Heart left ventricle (tissue), 16 donors: Measurements from ENCODE around the gene INPP4A. TPM values are rescaled to one million over a fixed set of nuclear protein-coding genes. Genes with fewer than 3 reads are reported as not detected.

ENCODE experiments used
- ATAC-seq, 4 donors: fragments of 200-7000 bp; cut with Tn5 transposase; one replicate each; pipeline ENCODE4 v1.9.1; 2020 to 2022; ENCODE audit warnings: moderate library complexity in 4 of 4, mild to moderate bottlenecking in 3 of 4, moderate number of reproducible peaks in 1 of 4
- DNase-seq, 5 donors: peaks; one replicate each; pipeline ENCODE4 v3.0.0-alpha.2; 2020
- H3K27ac ChIP-seq, 12 donors: fragments of 200-600 bp; sonication (generic) in 4 of 12; one replicate each; pipeline versions ENCODE4 v1.5.0 to v1.8.0; 2016 to 2022; ENCODE audit warnings: mild to moderate bottlenecking in 2 of 12
- H3K27me3 ChIP-seq, 9 donors: fragments of 200-600 bp; sonication (generic) in 2 of 9; one replicate each; pipeline versions ENCODE4 v1.5.1 to v1.8.0; 2016 to 2022; ENCODE audit warnings: mild to moderate bottlenecking in 3 of 9
- H3K36me3 ChIP-seq, 9 donors: fragments of 200-600 bp; sonication (generic) in 2 of 9; one replicate each; pipeline versions ENCODE4 v1.5.0 to v1.8.0; 2018 to 2022; ENCODE audit warnings: mild to moderate bottlenecking in 2 of 9
- H3K4me1 ChIP-seq, 12 donors: fragments of 200-600 bp; sonication (generic) in 4 of 12; one replicate each; pipeline versions ENCODE4 v1.5.0 to v1.8.0; 2016 to 2022; ENCODE audit warnings: mild to moderate bottlenecking in 3 of 12
- H3K4me3 ChIP-seq, 12 donors: fragments of 200-600 bp; sonication (generic) in 4 of 12; one replicate each; pipeline versions ENCODE4 v1.5.0 to v1.8.0; 2017 to 2022; ENCODE audit warnings: mild to moderate bottlenecking in 9 of 12, moderate library complexity in 4 of 12
- H3K9me3 ChIP-seq, 12 donors: fragments of 200-600 bp; sonication (generic) in 4 of 12; one replicate each; pipeline versions ENCODE4 v1.5.0 to v1.8.0; 2016 to 2022; ENCODE audit warnings: mild to moderate bottlenecking in 1 of 12
- POLR2A ChIP-seq, 2 donors: fragments of 450-650 bp; IDR thresholded peaks; one replicate each; pipeline ENCODE4 v1.6.1; 2017; ENCODE audit warnings: antibody characterized with exemption in 2 of 2, mild to moderate bottlenecking in 2 of 2, moderate library complexity in 2 of 2
- WGBS, 4 donors: extraction: QIAGEN DNeasy Blood & Tissue Kit in 2 of 4; methylation state at CpG; one replicate each; pipeline versions ENCODE4 v1.1.5 to v1.1.7; 2013 to 2018; 5-methylcytosine and 5-hydroxymethylcytosine counted together
- intact Hi-C, 10 donors: fragments of 100-400 bp; cut with DNase I; formaldehyde crosslinking; loops; one replicate each; pipeline versions ENCODE4 v1.11.1 to v1.14.2; 2022
- polyA plus RNA-seq, 2 donors: library from polyadenylated mRNA; stranded (reverse); fragments of 200-250 nt; gene quantifications; one replicate each; pipeline ENCODE4 v1.2.3, GENCODE V29; 2013
- total RNA-seq, 9 donors: library from RNA; depleted of rRNA in 2 of 9; stranded (reverse); fragments of >200 nt in 2 of 9; fragmentation: NEBNext Ultra II Directional in 3 of 9; extraction: Animal tissue kit (Norgen Biotek cat#: 25700) in 3 of 9; gene quantifications; one replicate each; pipeline versions ENCODE4 v1.1.0 to v1.2.4, GENCODE V29; 2016 to 2023
- TF ChIP-seq, protein P1 (sequence below), 12 donors: fragments of 200-600 bp; sonication (generic) in 4 of 12; IDR thresholded peaks; one replicate each; pipeline versions ENCODE4 v1.5.0 to v1.8.0; 2018 to 2022; ENCODE audit warnings: antibody characterized with exemption in 12 of 12, mild to moderate bottlenecking in 5 of 12
- donor health status: ischemic (EF 13 %, LVEDD 7.1; RV severe dilation, severe dysfunction).
- donor health status: healthy with polysubstance abuse.
- donor health status: DM: no; HTN: yes; CAD: no.
- donor health status: DM: no; HTN: no; CAD: no.
- donor health status: ischemic (EF 25% LVEDD 6.9; RV normal size, moderate dysfunction).
- donor health status: ischemic (EF 25% LVEDD 5.7; RV mildly dilated, moderate dysfunction).
- donor health status: healthy.
- donor health status: DM: yes; HTN: yes; CAD: no.
- donor health status: ischemic (EF 35%, LVEDD 5.7; RV mildly dilated, moderate dysfunction).
- donor health status: nonischemic (EF 11% LVEDD 7.7; RV severe dilation, severe dysfunction).
- donor health status: DM: yes; HTN: yes; CAD: no.
- donor health status: PGD.
- donor health status: ischemic (EF 29% LVEDD 5.4; RV normal size, mild dysfunction).
- donor health status: nonischemic (EF 23%, LVEDD 6.1; RV moderate dilation, normal function).

INPP4A gene
- total and polyA plus RNA-seq, 11 donors, result 5.1 to 30.5 (median 20.3) TPM

- no peak overlapping the region for H3K4me3 ChIP-seq
- ATAC-seq (no peak), DNase-seq (peak in 1 of 5 donors; percentile 42)
- TF ChIP-seq, protein P1, sequence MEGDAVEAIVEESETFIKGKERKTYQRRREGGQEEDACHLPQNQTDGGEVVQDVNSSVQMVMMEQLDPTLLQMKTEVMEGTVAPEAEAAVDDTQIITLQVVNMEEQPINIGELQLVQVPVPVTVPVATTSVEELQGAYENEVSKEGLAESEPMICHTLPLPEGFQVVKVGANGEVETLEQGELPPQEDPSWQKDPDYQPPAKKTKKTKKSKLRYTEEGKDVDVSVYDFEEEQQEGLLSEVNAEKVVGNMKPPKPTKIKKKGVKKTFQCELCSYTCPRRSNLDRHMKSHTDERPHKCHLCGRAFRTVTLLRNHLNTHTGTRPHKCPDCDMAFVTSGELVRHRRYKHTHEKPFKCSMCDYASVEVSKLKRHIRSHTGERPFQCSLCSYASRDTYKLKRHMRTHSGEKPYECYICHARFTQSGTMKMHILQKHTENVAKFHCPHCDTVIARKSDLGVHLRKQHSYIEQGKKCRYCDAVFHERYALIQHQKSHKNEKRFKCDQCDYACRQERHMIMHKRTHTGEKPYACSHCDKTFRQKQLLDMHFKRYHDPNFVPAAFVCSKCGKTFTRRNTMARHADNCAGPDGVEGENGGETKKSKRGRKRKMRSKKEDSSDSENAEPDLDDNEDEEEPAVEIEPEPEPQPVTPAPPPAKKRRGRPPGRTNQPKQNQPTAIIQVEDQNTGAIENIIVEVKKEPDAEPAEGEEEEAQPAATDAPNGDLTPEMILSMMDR (IDR thresholded peaks at IDR 0.05), result no peak
- TF ChIP-seq POLR2A (IDR thresholded peaks at IDR 0.05), result no peak
- 85 to 94% (median 90%) methylated on average over 7 of the region's 7 CpGs for WGBS, 4 donors
- H3K27me3 ChIP-seq, result no peaks in the 10 kb centered on the region
- peaks cover 0 to 8% (median 0%) of the 10 kb centered on the region in 12 donors for H3K4me1 ChIP-seq
- no peak overlapping the region for H3K27ac ChIP-seq
- intact Hi-C loops, result loop anchor here in 6 of 10 donors (5.0 to 10.0 kb wide), 2 partner anchors 165 to 168 kb away; no protein-coding TSS in a partner anchor
- H3K9me3 ChIP-seq, result no peaks in the 10 kb centered on the region
- H3K36me3 ChIP-seq, result peaks cover 0 to 97% (median 66%) of the 10 kb centered on the region in 9 donors
Measured at GRCh38 chr2:98579926-98580325, 135.3 kb downstream of the INPP4A start.

- ATAC-seq (no peak), DNase-seq (no peak)
- 92 to 95% (median 94%) methylated on average over 10 of the region's 10 CpGs for WGBS, 4 donors
- Histone ChIP-seq H3K9me3 (no peaks in the 10 kb centered on the region), H3K27ac (no peak overlapping the region), H3K27me3 (no peaks in the 10 kb centered on the region), H3K4me1 (peaks cover 0 to 8% (median 0%) of the 10 kb centered on the region in 12 donors), H3K4me3 (no peak overlapping the region), H3K36me3 (peaks cover 0 to 97% (median 60%) of the 10 kb centered on the region in 9 donors)
- intact Hi-C loops, result no loop called here
- TF ChIP-seq, protein P1 (IDR thresholded peaks at IDR 0.05), result no peak
- no peak for TF ChIP-seq POLR2A (IDR thresholded peaks at IDR 0.05)
Measured at GRCh38 chr2:98580656-98581284, 136.1 kb downstream of the INPP4A start.

DNA sequence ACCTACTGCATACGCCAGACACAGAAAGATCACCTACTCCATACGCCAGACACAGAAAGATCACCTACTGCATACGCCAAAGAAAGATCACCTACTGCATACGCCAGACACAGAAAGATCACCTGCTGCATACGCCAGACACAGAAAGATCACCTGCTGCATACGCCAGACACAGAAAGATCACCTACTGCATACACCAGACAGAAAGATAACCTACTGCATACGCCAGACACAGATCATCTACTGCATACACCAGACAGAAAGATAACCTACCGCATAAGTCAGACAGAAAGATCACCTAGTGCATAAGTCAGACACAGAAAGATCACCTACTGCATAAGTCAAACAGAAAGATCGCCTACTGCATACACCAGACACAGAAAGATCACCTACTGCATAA, 137.9 kb downstream of the INPP4A start:
- Histone ChIP-seq H3K27me3 (no peaks in the 10 kb centered on the region), H3K4me3 (no peak overlapping the region), H3K9me3 (no peaks in the 10 kb centered on the region), H3K27ac (no peak overlapping the region), H3K36me3 (peaks cover 0 to 97% (median 52%) of the 10 kb centered on the region in 9 donors), H3K4me1 (peaks cover 0 to 3% (median 0%) of the 10 kb centered on the region in 12 donors)
- intact Hi-C loops, result no loop called here
- no peak for ATAC-seq
- no peak for DNase-seq
- TF ChIP-seq POLR2A (IDR thresholded peaks at IDR 0.05), result no peak
- TF ChIP-seq, protein P1 (IDR thresholded peaks at IDR 0.05), result no peak
- WGBS, 4 donors, result 92 to 97% (median 96%) methylated on average over 9 of the region's 9 CpGs

DNA sequence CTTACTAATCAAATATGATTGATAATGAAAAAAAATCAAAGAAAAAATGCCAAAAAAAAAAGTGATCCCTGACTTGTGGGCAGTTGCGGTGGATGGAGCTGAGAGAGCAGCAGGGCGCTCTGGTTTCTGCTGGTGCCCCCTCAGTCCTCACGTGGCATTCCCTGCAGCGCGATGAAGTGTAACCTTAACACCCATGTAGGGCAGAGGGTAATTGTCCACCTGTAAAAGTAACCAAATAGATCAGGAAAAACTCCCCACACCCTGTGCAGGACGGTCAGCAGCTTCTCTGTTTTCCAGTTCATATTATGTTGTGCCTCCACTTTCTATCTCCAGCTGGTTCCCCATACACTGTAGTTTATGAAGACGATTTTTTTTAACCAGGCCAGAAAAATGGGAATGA, 138.6 kb downstream of the INPP4A start:
- WGBS, 4 donors, result 92 to 95% (median 94%) methylated on average over 7 of the region's 7 CpGs
- Histone ChIP-seq H3K4me1 (peaks cover 0 to 3% (median 0%) of the 10 kb centered on the region in 12 donors), H3K27ac (no peak overlapping the region), H3K4me3 (no peak overlapping the region), H3K9me3 (no peaks in the 10 kb centered on the region), H3K27me3 (no peaks in the 10 kb centered on the region), H3K36me3 (peaks cover 0 to 97% (median 51%) of the 10 kb centered on the region in 9 donors)
- TF ChIP-seq, protein P1 (IDR thresholded peaks at IDR 0.05), result no peak
- TF ChIP-seq POLR2A (IDR thresholded peaks at IDR 0.05), result no peak
- no peak for ATAC-seq
- DNase-seq, result no peak
- intact Hi-C loops, result no loop called here
